NCI-H128 (cell line): Measurements from ENCODE around the gene HIVEP3.
"Not testable (repeated sequence)": the region's sequence is repeated elsewhere in the genome, so short reads cannot be mapped to it uniquely, and the experiment has no call there.

Experiments
- DNase-seq: peaks from one replicate; lab custom pipeline; 2025; ENCODE audit not compliant: unreplicated experiment; lab: John Stamatoyannopoulos, UW

Gene HIVEP3

GRCh38 chr1:41921271-41921670 lies 2.5 kb upstream of the HIVEP3 start:
- not testable (repeated sequence) for DNase-seq

DNA sequence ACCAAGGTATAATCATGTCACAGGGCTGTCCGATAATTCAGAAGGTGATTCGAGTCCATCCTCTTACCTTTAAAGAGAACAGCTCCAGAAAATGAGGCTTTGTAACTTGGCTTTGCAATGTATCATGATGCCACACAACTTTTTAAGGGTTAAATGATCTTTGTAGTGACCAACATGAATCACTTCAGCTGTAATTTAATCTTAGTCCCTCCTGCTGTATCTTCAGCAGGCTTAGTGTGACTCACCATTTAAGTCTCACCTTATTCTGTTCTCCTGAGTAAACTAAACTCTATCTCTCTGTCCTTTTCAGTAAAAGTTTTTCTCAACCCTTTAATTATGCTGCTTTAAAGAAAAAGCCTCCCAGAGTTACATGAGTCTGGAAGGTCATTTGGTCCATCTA lies 1.9 kb upstream of the HIVEP3 start:
- no peak for DNase-seq

- no peak for DNase-seq
Observed at GRCh38 chr1:41919764-41920397, 1.2 kb upstream of the HIVEP3 start.

- no peak for DNase-seq
Observed at GRCh38 chr1:41919131-41919530, 409 bp upstream of the HIVEP3 start.

DNA sequence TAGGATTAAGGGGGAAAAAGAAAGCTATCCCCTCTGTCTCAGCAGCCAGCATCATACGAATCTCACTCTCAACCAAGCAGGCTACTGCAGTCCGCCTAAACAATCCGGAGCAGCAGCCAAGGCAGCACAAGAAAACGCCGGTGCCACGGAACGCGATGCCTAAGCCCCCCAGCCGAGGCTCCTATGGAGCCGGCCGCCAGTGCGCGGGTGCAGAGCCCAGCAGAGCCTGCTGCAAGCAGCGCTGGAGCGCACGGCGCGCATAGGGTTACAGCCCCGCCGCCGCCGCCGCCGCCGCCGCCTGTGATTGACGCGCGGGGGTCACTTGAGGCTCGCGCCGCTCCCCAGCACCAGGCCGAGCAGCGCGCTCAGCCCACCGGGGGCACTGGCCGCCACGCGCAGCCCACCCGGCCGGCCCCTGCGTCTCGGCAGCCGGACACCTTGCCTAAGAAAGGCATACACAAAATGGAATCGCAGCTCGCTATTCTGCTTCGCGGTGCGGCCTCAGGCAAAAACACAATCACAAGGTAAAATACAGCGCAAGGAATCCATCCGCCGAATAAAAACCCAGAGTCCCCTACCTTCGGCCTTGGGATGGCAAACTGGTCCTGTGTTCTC lies 780 bp downstream of the HIVEP3 start:
- peak; percentile 60 for DNase-seq

DNA sequence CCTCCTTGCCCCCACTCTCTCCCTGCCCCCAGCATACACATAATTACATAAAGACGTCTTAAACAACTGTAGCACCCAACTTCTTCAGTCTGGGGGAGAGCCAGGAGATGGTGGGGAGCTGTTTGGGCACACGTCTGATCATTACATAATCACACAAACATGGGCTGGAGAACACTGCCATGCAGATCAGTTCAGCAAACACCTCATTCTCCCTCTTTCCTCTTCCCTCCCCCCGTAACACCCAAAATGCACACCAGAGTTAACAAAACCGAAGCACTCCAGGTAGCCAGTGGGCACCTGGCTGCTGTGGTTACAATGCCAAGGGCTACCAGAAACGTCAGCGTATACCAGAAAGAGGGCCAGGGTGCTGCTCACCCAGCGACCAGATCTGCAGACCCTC lies 1.6 kb downstream of the HIVEP3 start:
- DNase-seq = no peak

GRCh38 chr1:41915786-41916571 lies 2.7 kb downstream of the HIVEP3 start:
- peak; percentile 67 for DNase-seq

- no peak for DNase-seq
Observed at GRCh38 chr1:41914516-41914915, 4.2 kb downstream of the HIVEP3 start.

DNA sequence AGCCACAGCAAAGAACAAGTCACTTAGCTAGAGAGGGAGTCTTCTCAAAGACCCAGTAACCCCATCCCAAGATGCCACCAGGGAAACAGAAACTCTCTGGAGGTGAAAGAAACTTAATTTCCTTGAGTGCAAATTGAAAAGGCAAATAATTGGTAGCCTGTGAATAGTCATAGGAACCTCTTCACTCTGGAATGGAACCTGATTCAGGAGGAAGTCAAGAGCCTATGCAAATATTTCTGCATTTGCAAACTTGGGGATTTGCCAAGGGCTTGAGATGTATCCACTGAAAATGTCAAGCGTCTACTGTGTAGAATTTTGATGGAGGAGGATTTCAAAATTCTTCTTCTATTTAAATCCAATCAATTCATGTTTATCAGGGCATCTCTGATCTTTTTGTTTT lies 5.7 kb downstream of the HIVEP3 start:
- DNase-seq = no peak

DNA sequence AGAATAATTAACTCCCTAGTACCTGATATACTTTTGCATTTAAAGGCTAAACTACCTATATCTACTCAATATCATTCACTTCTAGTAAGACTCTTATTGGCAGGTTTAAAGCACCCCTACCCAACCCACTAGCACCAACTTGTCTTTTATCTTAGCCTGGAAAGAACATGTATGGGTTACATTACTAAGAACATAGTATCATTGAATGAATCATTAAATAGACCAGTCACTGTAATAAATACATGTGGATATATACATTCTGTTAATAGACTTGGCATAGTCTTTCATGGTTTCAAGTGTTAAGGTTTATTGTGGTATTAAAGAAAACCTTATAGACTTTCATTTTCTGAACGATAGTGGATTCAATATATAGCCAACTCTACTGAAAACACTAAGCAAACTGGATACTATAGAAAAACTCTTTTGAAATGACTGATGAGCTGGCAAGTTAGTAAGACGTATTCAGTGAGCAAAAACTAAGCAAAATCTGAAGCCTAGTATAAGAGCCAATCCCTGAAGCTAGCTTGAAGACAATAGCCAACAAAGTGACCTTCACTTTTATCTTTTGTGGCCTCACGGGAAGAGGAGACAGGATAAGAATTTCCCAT lies 10.3 kb downstream of the HIVEP3 start:
- DNase-seq = no peak

DNA sequence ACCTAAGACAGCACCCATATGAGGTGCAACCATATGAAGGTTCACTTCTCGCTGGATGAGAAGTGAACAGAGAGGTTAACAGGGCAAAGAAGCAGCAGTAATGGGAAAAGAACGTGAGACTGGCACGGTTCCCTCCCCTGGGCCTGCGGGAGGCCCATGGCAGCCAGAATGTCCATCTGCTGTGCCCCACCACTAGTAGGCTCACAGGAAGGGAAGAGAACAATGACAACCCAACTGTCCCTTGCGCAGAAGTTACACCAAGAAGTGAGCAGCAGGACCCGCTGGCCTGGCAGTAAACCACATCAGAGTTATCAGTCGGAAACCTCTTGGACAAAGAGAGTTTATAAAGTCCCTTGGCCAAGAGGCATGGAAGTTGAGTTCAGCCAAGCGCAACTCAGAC lies 11.3 kb downstream of the HIVEP3 start:
- no peak for DNase-seq

GRCh38 chr1:41906943-41907342 lies 11.8 kb downstream of the HIVEP3 start:
- DNase-seq = no peak

DNA sequence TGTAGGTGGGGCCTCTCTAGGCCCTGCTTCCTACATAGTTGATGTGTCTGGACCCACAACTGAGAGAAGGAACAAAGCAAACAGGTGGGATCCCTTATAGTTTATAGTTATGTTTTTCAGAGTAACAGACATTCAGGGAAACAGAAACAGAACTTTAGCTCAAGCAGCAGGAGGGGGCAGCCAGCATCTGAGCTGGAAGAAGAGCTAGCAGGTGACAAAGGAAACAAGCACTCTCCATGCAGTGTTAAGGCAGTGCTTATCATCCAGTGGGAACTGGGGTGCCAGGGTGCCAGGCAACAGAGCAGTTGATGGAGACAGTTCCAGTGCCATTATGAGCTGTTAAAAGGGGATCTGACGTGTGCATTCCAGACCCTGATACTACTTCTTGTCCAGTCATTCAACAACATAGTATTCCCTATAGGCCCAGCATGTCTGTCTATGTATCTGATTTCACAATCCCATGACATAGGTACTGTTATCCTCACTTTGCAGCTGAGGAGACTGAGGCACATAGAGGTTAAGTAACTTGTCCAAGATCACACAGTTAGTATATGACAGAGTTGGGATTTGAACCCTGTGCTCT lies 13.5 kb downstream of the HIVEP3 start:
- no peak for DNase-seq

GRCh38 chr1:41902664-41903063 lies 16.1 kb downstream of the HIVEP3 start:
- no peak for DNase-seq

GRCh38 chr1:41902159-41902577 lies 16.6 kb downstream of the HIVEP3 start:
- DNase-seq = no peak

DNA sequence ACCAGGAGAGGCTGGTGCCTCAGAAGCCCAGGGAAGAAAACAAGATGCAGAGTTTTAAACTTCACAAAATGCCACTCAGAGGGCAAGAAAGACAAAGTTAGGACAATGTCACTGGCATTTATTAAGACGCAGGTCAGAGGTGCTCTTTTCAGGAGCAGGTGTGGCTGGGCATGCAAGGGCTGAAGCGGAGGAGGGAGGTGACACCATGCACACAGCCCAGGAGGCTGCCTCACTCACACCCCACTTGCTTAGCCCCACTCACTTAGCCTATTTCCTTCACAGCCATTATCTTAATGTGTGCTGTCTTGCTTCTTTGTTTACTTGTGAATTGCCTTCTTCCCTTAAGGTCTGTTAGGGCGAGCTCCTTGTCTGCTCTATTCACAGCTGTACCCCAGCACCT lies 17.2 kb downstream of the HIVEP3 start:
- no peak for DNase-seq

DNA sequence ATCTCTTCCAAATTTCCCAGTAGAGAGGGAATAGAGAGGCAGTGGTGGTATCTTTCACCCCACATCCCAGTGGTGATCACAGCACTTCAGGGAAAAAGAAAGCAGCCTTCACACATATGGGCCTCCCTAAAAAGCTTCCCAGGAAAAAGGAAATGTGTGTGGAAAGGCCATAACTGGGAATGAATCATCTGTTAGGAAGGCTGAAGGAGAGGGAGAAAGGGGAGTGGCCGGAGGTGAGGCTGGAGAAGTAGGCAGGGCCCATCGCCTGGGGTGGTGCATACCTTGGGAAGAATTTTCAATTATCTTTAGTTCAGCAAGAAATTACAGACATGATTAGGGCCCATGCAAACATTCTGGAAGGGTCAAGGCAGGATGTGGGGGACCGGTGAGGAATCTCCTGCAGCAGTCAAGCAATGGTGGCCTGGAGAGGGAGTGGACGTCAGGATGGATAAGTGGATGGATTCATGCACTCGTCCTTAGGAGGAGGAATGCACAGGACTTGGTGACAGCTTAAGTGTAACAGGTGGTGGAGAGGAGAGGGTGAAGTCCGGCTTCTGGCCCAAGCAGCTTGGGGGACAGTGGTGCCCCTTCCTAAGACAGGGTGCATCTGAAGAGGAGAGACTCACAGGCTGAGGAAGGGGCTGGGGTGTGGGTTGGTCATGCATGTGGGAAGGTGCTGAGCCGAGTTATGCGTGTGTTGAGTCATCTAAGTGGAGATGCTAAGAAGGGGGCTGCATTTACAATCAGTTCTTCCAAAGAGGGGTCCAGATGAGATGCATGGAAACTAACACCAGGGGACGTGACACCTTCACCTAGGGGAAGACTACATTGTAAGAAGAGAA lies 17.9 kb downstream of the HIVEP3 start:
- no peak for DNase-seq

- no peak for DNase-seq
Observed at GRCh38 chr1:41898191-41898713, 20.5 kb downstream of the HIVEP3 start.

- no peak for DNase-seq
Observed at GRCh38 chr1:41895552-41895951, 23.2 kb downstream of the HIVEP3 start.

GRCh38 chr1:41894808-41895483 lies 23.8 kb downstream of the HIVEP3 start:
- DNase-seq = no peak
